GM18511 (cell line): ENCODE data around the gene MTHFD1L.

Experiments
- ATAC-seq: cut with Tn5 transposase; IDR thresholded peaks from one replicate; pipeline ENCODE4 v1.9.1; 2021; ENCODE audit warnings: mild to moderate bottlenecking, moderate library complexity; ENCODE audit not compliant: unreplicated experiment

The MTHFD1L gene

DNA sequence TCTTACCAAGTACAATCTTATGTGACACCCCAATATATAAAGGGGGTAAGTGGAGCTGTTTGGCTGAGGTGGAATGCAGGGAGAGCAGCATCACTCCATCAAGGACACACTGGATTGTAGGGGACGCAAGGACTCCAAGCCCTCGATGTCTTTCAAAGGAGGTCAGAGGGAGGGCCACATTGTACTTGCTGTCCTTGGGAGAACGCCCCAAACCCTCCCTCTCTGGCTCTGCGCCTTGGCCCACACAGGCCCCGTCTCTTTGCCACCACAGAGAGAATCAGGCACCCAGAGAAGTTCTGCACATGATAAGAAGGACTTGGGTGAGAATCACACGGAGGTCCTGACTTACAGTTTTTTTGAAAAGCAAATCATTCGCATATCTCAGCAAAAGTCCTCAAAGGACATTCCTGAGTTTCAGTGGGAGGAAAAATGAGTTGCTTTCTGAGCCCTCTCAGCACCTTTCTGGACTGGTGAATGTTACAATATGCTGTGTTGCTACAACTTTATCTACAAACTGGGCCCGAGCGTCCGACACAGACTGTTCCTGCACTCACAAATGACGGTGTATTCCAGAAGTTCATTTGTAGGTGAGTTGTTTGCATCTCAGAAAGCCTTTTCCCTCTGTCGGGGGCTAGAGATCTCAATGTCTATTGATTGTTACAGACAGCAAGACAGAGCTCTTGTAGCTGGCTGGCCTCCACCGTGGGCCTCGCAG, 281.8 kb downstream of the MTHFD1L start:
- ATAC-seq = no peak

DNA sequence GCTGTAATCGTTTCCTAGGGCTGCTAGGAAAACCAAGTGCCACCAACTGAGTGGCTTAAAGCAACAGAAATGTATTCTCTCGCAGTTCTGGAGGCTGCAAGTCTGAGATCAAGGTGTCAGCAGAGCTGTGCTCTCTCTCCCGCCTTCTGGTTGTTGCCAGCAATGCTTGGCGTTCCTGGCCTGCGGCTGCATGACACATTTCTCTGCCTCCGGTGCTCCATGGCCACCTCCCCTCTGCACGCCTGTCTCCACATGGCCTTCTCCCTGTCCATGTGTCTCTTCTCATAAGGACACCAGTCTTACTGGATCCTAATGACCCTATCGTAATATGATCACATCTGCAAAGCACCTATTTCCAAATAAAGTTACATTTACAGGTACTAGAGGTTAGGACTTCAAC, 282.6 kb downstream of the MTHFD1L start:
- ATAC-seq = no peak

DNA sequence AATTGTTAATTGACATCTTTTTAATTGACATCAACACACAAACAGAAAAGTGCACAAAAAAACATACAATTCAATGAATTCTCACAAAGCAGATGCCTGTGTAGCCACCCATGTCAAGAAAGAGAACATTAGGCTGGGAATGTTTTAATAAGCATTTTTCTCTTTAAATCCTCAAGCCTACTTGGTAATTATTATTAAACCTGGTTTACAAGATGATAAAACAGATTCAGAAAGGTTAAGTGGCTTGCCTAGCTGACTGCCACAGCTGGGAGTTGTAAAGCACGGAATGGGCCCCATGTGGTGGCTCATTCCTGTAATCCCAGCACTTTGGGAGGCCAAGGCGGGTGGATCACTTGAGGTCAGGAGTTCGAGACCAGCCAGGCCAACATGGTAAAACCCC, 284.3 kb downstream of the MTHFD1L start:
- ATAC-seq = no peak
